OCI-LY3 (cell line): ENCODE data around the gene BCO2.
"Not testable (repeated sequence)": the region's sequence is repeated elsewhere in the genome, so short reads cannot be mapped to it uniquely, and the experiment has no call there.

ENCODE experiments used
- H2AFZ ChIP-seq: fragments of 200-600, 300-600 bp; shearing (Covaris generic); 2 replicates; pipeline ENCODE4 v1.6.0; 2014; ENCODE audit warnings: antibody characterized with exemption, low read depth, low read length
- H3K27ac ChIP-seq: fragments of 200-600, 300-600 bp; sonication (generic); 2 replicates; pipeline ENCODE4 v1.5.1; 2014; ENCODE audit warnings: mild to moderate bottlenecking, low read length, moderate library complexity, mixed read lengths
- H3K27me3 ChIP-seq: fragments of 200-600, 300-600 bp; sonication (generic); 2 replicates; pipeline ENCODE4 v1.6.1; 2014; ENCODE audit warnings: low read depth, low read length, mixed read lengths
- H3K36me3 ChIP-seq: fragments of 200-600, 300-600 bp; sonication (generic); replicated peaks from 2 replicates; pipeline ENCODE3; 2014; ENCODE audit warnings: low read depth, low read length, mixed read lengths
- H3K4me1 ChIP-seq: fragments of 300-600, 200-600 bp; sonication (generic); 2 replicates; pipeline ENCODE4 v1.6.1; 2014; ENCODE audit warnings: low read length, mixed read lengths
- H3K4me2 ChIP-seq: fragments of 200-600, 300-600 bp; sonication (generic); 2 replicates; pipeline ENCODE4 v1.6.1; 2014; ENCODE audit warnings: low read length, mixed read lengths
- H3K4me3 ChIP-seq: fragments of 300-600, 200-600 bp; sonication (generic); 2 replicates; pipeline ENCODE4 v1.5.1; 2014; ENCODE audit warnings: antibody characterized with exemption, mild to moderate bottlenecking, low read length, moderate library complexity
- H3K79me2 ChIP-seq: fragments of 300-600, 200-600 bp; shearing (Covaris generic); 2 replicates; pipeline ENCODE4 v1.6.1; 2014; ENCODE audit warnings: mild to moderate bottlenecking, low read length, mixed read lengths
- H3K9ac ChIP-seq: fragments of 300-600, 200-600 bp; shearing (Covaris generic); 2 replicates; pipeline ENCODE4 v1.6.0; 2014; ENCODE audit warnings: mild to moderate bottlenecking, low read length, moderate library complexity
- H3K9me3 ChIP-seq: fragments of 200-600, 300-600 bp; shearing (Covaris generic); 2 replicates; pipeline ENCODE4 v1.6.1; 2014; ENCODE audit warnings: low read length, mixed read lengths; ENCODE audit not compliant: insufficient read depth
- H4K20me1 ChIP-seq: fragments of 200-600, 300-600 bp; sonication (generic); 2 replicates; pipeline ENCODE4 v1.6.1; 2016; ENCODE audit warnings: low read length, mixed read lengths; ENCODE audit not compliant: insufficient read depth
- CTCF ChIP-seq: fragments of 200-600, 300-600 bp; sonication (generic); IDR thresholded peaks from 2 replicates; pipeline ENCODE4 v1.5.1; 2014; ENCODE audit warnings: antibody characterized with exemption, low read length, low read depth
- EZH2phosphoT487 ChIP-seq: fragments of 200-600 bp; shearing (Covaris generic); IDR thresholded peaks from 2 replicates; pipeline ENCODE4 v1.6.1; 2018; ENCODE audit warnings: antibody characterized with exemption, mixed run types, low read depth

Gene BCO2

GRCh38 chr11:112182867-112183266 is 7.6 kb downstream of the BCO2 start:
- Histone ChIP-seq H3K36me3 (no peaks in the 10 kb centered on the region), H3K9ac (no peak overlapping the region), H4K20me1 (no peaks in the 10 kb centered on the region), H3K4me2 (no peak overlapping the region), H3K27ac (no peak overlapping the region), H3K27me3 (peaks cover 11% of the 10 kb centered on the region), H3K4me3 (no peak overlapping the region), H2AFZ (no peak overlapping the region), H3K4me1 (peaks cover 23% of the 10 kb centered on the region), H3K79me2 (no peaks in the 10 kb centered on the region), H3K9me3 (no peaks in the 10 kb centered on the region)
- TF ChIP-seq EZH2phosphoT487 (no peak), CTCF (no peak)

- no peak overlapping the region for H3K9ac ChIP-seq
- H3K4me2 ChIP-seq, result no peak overlapping the region
- H4K20me1 ChIP-seq, result no peaks in the 10 kb centered on the region
- H3K36me3 ChIP-seq, result no peaks in the 10 kb centered on the region
- H3K27me3 ChIP-seq, result no peaks in the 10 kb centered on the region
- H2AFZ ChIP-seq, result no peak overlapping the region
- H3K27ac ChIP-seq, result no peak overlapping the region
- peaks cover 2% of the 10 kb centered on the region; the same call in 1 of the 2 replicates for H3K4me1 ChIP-seq
- H3K9me3 ChIP-seq, result no peaks in the 10 kb centered on the region
- TF ChIP-seq CTCF (no peak), EZH2phosphoT487 (no peak)
- H3K79me2 ChIP-seq, result no peaks in the 10 kb centered on the region
- no peak overlapping the region for H3K4me3 ChIP-seq
These were observed 10.6 kb downstream of the BCO2 start for GRCh38 chr11:112185883-112186282.

- Histone ChIP-seq H3K4me3 (no peak overlapping the region), H3K4me2 (no peak overlapping the region), H3K9ac (no peak overlapping the region), H3K79me2 (no peaks in the 10 kb centered on the region), H3K36me3 (no peaks in the 10 kb centered on the region), H3K4me1 (peaks cover 2% of the 10 kb centered on the region; the same call in 1 of the 2 replicates), H4K20me1 (no peaks in the 10 kb centered on the region), H2AFZ (no peak overlapping the region), H3K27me3 (no peaks in the 10 kb centered on the region), H3K27ac (no peak overlapping the region), H3K9me3 (no peaks in the 10 kb centered on the region)
- TF ChIP-seq EZH2phosphoT487 (no peak), CTCF (no peak)
These were observed 11.0 kb downstream of the BCO2 start for GRCh38 chr11:112186304-112186703.

- not testable (repeated sequence) for H2AFZ ChIP-seq, H3K9ac ChIP-seq, H3K4me2 ChIP-seq
These were observed 19.8 kb downstream of the BCO2 start for GRCh38 chr11:112195113-112195512.

GRCh38 chr11:112195951-112196351 is 20.6 kb downstream of the BCO2 start:
- Histone ChIP-seq H3K9me3 (no peaks in the 10 kb centered on the region), H3K4me1 (0 out of 2 replicates have a peak, but pooled peaks cover 5% of the 10 kb centered on the region), H2AFZ (no peak overlapping the region), H3K79me2 (no peaks in the 10 kb centered on the region), H3K4me3 (no peak overlapping the region), H4K20me1 (no peaks in the 10 kb centered on the region), H3K9ac (no peak overlapping the region), H3K4me2 (no peak overlapping the region), H3K36me3 (no peaks in the 10 kb centered on the region), H3K27ac (no peak overlapping the region), H3K27me3 (peaks cover 11% of the 10 kb centered on the region; the same call in 1 of the 2 replicates)
- TF ChIP-seq EZH2phosphoT487, result no peak
- no peak for TF ChIP-seq CTCF

More at GRCh38 chr11:112195113-112195512, 19.8 kb downstream of the BCO2 start:
- H3K9me3 ChIP-seq, H3K36me3 ChIP-seq, H3K4me1 ChIP-seq, H3K79me2 ChIP-seq, H3K4me3 ChIP-seq, H3K27ac ChIP-seq, H4K20me1 ChIP-seq: not testable (repeated sequence)
- H3K27me3 ChIP-seq, result peaks cover 11% of the 10 kb centered on the region; the same call in 1 of the 2 replicates
